ENCODE results near the gene FIGNL2.
"Not testable (repeated sequence)": the region's sequence is repeated elsewhere in the genome, so short reads cannot be mapped to it uniquely, and the experiment has no call there.

FIGNL2 gene

DNA sequence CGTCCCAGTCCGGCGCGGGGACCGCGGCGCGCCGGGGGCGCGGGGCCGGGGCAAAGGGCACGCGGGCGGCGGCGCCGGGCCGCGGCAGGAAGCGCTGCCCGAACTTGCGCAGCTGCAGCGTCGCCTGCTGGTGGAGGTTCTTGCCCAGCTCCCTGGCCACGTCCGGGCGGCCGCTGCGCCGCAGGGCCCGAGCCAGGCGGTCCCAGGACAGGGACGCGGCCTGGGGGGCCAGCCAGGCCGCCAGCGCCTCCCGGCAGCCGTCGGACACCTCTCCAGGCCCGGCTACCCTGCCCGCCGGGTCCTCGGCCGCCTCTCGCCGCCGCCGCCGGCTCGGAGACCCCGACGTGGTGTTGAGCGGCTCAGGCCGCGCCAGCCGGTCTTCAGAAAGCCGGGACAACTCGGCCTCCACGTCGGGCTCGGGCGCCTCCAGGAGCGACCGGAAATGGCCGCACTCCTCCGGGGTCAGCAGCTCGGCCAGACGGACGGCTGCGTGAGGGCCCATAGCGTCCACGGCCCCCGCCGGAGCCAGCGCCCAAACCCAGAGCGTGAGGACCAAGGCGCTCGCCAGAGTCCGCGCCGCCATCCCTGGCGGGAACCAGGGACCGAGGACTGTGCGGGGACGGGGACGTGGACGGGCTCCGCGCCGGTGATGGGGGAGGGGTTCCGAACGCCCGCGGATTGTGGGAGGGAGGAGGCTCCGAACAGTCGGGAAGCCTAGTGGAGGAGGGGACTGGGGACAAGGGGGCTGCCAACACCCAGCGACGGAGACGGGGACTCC is 34.0 kb downstream of the FIGNL2 start:
- DNase-seq = peak; percentile 10

DNA sequence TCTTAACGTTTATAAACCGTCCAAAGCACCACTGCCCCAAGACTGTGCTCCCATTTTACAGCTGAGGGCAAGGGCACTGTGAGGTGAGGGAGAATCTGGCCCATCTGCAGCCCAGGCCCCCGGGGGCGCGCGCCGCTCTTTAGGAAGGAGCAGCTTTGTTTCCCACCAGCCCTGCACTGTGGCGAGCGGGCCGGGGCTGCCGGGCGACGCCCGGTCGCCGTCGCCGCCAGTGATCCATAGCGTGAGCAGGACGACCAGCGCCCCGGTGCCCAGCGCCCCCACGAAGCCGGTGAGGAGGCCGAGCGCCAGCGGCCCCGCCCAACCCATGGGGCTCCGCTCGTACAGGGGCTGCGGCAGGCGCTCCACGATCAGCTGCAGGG is 34.6 kb downstream of the FIGNL2 start:
- peak; percentile 10 for DNase-seq

DNA sequence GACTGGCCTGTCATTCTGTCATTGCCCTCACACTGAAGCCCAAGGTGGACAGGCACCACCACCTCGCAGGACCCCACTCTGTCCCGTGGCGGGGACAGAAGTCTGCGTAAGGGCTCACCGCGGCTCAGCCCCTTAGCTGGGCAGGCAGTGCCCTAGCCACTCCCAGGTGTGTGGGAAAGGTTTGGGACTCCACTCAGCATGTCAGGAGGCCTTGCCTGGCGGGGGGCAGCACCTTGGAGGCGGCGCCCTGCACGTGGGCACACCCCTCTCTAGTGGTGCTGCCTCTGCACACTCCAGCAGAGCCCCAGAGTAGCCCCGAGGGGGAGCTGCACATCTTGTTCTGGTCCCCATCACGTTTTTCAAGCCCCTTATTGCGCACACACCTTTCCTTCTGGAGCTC is 35.6 kb downstream of the FIGNL2 start:
- DNase-seq = no peak

DNA sequence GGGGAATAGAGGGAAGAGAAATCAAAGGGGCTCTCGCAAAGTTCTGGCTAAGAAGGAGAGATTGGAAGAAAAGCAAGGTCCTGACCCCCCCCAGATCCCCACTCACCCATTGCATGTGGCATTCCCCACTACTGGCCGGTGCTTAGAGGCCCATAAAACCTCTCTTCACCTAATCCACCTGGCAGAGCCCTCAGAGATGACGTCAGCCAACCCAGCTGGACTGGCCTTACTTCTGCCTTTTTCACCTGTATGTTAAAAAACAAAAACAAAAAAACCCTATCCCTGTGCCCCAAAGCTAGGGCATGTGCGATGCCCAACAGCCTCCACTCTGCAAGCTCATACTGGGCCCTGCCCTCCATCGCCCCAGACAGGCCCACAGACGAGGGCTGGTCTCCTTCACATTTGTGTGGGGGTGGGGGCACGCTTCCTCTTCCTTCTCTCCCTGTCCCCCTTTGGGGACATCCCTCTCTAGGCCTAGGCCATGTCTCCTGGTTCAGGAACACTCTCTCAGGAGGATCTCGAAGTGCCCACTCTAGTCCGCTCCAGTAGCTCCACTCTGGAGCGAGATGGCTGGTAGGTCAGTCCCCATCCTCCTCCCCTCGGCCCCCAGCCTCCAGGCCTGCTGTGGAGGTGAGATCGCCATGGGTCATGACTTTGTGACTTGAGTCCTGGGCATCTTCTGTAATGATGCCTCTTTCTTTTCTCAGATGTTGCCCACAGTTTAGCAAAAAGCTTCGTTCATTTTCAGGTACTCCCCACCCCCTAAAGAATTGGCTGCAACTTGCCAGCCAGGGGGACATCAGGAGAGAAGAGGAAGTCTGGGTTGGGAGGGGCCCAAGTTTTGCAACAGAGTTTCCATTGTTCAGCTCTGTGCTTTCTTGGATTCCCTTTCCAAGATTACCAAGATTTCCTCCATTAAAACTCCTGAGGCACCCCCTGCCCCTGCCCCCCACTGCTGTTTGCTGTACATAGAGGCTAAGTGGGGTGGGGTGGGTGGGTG is 37.0 kb downstream of the FIGNL2 start:
- no peak for DNase-seq

DNA sequence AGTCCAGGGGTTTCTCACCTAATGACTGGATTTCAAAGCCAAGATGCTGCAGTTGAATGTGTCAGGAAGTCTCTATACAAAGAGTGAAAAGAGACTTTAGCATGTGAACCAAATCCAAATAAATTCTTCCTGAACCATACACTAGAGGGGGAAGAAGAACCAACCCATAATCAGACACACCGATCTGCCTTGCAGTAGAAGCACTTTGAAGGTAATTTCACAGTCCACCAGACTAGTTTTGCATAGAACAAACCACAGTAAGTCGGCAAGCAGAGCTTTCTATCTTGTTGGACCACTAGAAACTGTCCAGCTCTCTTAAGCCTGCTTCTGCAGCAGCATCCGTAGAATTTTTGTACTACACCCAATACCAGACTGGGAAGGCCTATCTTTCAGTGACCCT is 39.3 kb downstream of the FIGNL2 start:
- no peak for DNase-seq

DNA sequence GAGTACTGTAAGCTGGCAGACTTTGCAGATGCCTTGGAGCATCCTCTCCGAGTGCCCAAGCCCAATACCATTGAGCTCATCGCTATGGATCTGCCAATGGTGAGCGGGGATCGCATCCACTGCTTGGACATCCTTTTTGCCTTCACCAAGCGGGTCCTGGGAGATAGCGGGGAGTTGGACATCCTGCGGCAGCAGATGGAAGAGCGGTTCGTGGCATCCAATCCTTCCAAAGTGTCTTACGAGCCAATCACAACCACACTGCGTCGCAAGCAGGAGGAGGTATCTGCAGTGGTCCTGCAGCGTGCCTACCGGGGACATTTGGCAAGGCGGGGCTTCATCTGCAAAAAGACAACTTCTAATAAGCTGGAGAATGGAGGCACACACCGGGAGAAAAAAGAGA is 41.6 kb downstream of the FIGNL2 start:
- no peak for DNase-seq

DNA sequence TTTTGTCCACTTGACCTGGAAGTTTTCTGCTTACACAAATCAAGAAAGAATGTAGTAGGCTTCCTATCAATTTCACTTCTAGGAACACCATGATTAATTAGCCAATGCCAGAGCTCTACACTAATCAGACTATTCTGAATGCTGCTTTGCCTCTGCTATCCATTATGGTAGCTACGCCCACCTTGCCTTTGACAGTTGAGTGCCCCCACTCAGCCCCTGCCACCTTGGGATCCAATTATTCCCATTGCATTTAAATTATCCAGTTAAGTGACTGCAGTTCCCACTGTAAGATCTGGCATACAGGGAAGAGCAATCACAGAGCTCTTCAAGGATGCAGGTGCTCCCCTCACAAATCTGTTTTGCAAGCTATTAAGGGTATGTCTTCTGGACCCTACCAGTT is 47.5 kb downstream of the FIGNL2 start:
- DNase-seq = no peak

DNA sequence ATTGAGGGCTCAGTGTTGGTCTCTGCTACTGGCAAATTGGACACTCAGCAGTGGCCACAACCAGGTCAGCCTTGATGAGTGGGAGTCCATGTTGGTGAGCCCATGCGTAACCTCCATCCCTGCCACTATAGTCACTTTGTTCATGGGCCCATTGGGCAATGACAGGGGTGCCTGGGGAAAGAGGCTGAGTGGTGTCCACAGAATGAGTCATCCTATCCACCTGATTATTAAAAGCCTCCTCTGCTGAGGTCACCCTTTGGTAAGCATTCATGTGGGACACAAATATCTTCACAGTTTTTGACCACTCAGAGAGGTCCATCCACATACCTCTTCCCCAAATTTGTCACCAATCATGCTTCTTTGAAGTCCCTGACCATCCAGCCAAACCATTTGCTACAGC is 50.0 kb downstream of the FIGNL2 start:
- no peak for DNase-seq

DNA sequence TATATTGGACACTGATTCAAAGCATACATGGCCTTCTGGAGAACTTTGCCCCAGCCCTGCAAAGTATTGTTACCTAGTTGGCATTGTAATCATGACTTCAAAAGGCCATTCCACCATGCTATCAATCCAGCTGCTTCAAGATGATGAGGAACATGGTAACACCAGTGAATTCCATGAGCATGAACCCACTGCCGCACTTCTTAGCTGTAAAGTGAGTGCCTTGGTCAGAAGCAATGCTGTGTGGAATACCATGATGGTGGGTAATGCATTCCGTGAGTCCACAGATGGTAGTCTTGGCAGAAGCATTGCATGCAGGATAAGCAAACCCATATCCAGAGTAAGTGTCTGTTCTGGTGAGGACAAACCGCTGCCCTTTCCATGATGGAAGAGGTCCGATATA is 50.5 kb downstream of the FIGNL2 start:
- not testable (repeated sequence) for DNase-seq

DNA sequence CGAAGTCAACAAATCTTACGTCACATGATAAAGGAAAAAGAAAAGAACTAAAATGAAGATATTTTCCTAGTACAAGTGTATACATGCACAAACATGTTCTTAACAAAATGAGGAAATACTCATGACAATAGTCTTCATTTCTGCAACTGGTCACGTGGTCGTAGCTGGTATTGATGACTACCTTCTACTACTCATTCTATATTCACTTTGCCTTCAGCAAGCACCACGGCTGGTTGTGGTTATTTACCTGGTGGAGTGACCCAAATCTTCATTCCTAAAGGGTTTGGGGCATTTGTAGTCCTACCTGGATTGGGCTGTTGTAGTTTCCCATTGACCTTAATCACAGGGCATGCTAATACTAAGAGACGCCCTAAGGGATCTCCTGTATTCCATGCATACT is 51.2 kb downstream of the FIGNL2 start:
- DNase-seq = no peak

DNA sequence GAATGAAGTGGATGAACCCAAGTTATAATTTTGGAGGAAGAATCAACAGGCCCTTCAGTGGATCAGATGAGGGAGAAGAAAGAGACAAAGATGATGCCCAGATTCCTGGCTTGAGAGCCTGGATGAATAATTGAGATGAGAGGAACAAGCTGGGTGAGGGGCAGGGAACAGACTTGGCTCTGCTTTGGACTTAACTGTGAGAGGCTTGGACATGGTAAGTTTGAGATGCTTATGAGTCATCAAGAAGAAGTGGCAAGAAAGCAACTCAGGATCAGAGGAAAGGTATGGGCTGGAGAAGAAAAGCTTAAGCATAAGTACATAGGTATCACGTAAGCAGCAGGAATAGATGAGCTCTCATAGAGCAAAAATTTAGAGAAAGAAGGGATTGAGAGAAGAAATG is 55.3 kb downstream of the FIGNL2 start:
- DNase-seq = no peak

DNA sequence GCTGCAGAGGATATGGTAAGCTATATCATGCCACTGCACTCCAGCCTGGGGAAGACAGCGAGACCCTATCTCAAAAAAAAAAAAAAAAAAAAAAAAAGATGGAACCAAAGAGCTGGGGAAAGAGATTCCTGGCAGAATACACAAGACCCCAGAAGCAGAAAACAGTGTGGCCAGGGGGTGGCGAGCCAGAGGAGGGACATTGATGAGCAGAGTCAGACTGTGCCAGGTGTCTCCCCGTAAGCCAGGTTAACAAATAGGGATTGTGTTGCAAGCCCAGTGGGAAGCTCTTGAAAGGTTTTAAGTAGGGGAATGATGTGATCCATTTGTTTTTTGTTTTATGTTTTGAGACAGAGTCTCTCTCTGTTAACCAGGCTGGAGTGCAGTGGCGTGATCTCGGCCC is 56.1 kb downstream of the FIGNL2 start:
- no peak for DNase-seq

DNA sequence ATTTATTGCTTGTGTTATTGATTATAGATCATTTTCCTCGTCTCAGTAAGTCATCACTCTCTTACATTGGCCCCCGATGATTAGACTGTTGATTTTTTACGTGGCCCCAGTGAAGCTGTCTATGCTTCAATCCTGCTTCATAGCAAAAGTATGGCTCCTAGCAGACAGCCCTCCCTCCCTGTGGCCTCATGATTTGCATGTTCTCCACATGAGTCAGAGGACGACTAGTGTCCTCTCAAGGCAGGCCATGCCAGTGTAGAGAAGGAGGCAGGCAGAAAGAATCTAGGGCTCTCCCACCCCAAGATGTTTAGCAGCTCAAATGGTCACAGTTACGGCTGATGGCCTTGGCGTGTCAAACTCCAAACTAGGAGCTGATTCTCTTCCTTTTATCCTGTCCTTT is 59.6 kb downstream of the FIGNL2 start:
- no peak for DNase-seq

DNA sequence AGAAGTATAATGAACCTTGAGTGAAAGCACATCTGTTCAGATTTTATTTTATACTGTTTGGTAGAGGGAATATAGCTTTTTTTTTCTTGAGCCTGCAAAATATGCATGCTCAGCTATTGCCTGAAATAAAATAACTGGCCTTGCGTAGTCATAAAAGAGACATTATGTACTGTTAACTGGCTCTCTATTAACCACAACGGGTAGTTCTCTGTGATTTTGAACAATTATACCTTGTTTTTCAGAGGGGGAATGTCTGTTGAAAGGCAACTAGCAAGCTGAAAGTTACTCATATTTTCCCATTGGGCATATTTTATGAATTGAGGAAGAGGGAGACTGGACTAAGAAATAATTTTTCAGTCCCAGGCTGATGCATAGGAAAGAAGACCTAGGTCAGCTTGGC is 62.6 kb downstream of the FIGNL2 start:
- DNase-seq = no peak

DNA sequence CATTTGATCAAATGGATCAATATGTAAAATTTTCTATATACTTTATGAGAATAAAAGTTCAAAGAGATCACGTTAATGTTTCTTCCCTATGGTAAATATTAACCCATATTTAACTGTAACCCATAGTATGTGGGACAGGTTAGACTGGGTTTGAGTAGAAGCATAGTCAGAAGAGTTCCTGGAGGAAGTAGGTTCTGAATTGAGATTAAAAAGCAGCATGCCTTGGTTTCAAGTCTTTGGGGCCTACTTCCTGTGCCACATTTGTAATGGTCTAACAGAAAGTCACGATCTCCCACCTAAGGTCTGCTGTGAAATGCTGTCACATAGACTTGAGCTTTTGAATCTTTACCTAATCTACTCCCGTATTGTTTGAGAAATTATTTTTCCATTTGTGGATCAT is 63.8 kb downstream of the FIGNL2 start:
- DNase-seq = no peak

DNA sequence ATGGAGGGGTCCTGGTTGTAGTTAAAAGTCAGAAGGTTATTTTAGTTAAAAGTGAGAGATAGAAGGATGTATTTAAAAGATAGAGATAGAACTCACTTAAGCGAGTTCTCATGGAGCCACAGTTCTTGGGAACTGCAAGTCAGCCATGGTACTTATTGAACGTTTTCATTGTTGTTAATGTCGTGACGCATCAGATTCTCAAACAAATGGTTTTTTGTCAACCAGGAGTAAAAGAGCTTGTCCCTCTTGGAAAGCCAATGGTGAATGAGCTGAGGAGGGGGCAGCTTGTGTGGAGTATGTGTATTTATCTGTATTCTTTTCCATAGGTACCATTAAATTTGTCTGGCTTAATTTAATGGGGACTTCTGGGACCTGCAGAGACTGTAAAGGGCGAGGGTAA is 68.6 kb downstream of the FIGNL2 start:
- DNase-seq = no peak

DNA sequence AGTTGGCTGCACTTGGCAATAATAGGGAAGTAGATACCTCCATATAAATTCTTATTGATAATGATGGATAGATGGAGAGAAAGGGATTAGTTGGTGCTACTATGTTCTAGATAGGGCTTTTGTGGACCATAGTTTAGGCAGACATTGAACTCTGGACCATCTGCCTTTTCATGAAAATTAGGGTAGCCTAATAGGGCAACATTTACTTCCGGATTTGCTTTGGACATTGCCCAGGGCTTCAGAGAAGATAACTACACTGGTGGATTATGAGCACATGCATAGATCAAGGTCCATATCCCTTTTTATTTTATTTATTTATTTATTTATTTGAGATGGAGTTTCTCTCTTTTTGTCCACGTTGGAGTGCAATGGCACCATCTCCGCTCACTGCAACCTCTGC is 70.5 kb downstream of the FIGNL2 start:
- DNase-seq = no peak

DNA sequence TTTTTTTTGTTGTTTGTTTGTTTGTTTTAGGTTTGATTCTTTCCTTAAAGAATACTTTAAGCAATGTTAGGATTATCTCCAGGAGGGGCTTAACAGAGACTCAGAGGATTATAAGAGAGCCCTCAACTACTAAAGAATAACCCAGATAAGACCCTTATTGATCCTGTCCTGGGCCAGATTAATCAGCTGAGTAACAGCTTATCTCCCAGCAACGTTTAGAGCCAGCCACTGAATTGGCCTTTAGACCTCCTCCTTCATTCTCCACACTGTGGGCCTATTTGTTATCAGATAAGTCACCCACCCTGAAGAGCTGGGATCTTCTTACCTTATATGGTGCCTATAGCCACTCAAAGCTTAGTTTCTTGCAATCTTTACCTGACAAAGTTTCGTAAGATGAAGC is 71.1 kb downstream of the FIGNL2 start:
- no peak for DNase-seq

DNA sequence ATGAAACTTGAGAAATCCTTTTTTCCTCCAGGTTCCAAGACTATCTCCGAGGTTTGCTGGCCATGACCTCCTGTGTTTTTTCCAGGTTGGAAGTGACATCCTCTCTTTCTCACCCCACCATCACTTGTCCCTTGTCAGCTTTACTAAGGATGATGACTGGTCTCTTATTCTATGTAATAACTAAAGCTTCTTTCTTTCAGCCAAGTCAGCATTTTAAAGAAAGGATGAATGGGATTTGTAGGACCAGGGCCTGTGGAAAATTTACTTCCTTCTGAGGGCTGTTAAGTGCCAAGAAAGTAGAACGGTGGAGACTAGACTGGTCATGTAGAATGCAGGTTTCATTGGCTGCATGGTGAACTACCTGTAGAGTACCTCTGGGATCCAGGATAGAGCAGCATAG is 73.6 kb downstream of the FIGNL2 start:
- DNase-seq = no peak

DNA sequence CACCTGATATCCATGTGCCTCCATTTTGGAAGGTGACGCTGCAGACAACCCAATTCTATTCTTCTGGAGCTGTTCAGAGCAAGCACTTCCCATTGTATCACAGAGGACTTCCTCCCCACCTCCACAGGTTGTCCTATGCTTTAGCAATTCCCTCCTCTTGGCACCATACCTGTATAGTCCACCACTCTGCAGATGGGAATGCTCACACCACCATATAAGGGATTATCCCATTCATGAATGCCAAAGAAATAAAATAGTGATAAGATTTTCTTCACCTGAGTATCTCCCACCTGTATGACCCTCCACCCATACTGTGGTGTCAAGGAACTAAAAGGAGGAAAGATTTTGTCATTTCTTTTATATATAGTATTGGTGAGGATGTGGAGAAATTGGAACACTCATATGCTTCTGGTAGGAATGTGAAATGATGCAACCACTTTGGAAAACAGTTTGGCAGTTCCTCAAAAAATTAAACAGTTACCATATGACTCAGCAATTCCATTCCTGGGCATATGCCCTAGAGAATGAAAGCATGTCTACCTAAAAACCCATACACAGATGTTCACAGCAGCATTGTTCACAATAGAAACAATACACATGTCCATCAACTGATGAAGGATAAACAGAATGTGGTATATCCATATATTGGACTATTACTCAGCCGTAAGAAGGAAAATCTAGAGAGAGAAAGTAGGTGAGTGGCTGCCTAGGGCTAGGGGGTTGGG is 75.2 kb downstream of the FIGNL2 start:
- DNase-seq = no peak

DNA sequence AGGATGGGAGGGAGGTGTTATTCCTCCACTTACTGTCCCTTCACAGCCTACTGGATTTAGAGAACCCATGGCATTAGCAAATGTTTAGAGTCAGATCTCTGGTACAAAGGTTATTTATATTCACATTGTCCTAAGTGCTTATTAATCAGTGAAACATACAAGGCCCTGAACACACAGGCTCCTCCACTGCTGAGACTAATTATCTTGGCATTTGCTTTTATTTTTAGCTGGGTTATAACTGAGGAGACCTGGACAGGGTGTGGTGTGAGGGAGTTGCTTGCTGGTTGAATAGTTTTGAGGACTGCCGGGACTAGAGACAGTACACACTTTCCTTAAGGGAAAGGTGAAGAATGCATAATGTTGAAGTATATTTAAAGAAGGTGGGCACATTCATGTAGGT is 77.5 kb downstream of the FIGNL2 start:
- no peak for DNase-seq
